Measurements from ENCODE around the gene COA3. TPM values are rescaled to one million over a fixed set of nuclear protein-coding genes. Genes with fewer than 3 reads are reported as not detected.
"Not testable (repeated sequence)": the region's sequence is repeated elsewhere in the genome, so short reads cannot be mapped to it uniquely, and the experiment has no call there.

The COA3 gene
- total RNA-seq, 1 donor from 2014 or later = 53.9 TPM

DNA sequence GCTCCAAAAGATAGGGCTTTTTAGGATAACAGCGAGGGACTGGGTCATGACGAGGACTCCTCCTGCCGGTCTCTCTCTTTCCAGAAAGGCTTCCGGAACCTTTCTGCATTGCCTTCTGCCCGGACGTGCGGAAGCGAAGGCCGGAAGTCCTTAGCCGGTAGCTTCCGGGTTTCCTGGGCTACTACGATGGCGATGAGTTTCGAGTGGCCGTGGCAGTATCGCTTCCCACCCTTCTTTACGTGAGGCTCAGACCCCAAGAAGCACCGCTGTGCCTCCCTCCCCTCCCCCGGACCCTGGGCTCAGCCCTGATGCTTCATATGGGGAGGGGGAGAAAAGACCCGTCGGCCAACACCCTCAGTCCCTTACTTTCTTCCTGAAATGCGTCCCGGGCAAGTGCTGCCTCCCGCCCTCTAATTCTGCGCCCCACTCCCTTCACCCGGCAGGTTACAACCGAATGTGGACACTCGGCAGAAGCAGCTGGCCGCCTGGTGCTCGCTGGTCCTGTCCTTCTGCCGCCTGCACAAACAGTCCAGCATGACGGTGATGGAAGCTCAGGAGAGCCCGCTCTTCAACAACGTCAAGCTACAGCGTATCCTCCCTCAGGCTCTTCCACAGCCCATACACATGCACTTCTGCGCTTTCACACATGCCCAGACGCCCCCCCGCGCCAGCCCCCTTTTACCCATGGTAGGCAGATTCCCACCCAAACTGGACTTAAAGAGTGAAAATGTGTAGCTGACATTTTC is 25.0 kb downstream of the COA3 start, which contains the start of gene VPS25:
TSS of gene VPS25 (plus strand) at position 160 of the 746 bp plus-strand sequence. CDS start at position 187, 27 bp downstream.
- Histone ChIP-seq H3K36me3 (peaks cover 35% of the 10 kb centered on the region), H3K27me3 (no peaks in the 10 kb centered on the region), H3K9me3 (no peaks in the 10 kb centered on the region), H3K4me3 (peak within 1 kb of the TSS; percentile 86), H3K27ac (peak within 1 kb of the TSS; percentile 84), H3K4me1 (peaks cover 14% of the 10 kb centered on the region)
- TF ChIP-seq, protein P1, sequence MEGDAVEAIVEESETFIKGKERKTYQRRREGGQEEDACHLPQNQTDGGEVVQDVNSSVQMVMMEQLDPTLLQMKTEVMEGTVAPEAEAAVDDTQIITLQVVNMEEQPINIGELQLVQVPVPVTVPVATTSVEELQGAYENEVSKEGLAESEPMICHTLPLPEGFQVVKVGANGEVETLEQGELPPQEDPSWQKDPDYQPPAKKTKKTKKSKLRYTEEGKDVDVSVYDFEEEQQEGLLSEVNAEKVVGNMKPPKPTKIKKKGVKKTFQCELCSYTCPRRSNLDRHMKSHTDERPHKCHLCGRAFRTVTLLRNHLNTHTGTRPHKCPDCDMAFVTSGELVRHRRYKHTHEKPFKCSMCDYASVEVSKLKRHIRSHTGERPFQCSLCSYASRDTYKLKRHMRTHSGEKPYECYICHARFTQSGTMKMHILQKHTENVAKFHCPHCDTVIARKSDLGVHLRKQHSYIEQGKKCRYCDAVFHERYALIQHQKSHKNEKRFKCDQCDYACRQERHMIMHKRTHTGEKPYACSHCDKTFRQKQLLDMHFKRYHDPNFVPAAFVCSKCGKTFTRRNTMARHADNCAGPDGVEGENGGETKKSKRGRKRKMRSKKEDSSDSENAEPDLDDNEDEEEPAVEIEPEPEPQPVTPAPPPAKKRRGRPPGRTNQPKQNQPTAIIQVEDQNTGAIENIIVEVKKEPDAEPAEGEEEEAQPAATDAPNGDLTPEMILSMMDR (IDR thresholded peaks at IDR 0.05) = no peak
- peak; percentile 96 for ATAC-seq
- peak; percentile 87 for DNase-seq
- intact Hi-C loops (cut with DNase I) = no loop called here

DNA sequence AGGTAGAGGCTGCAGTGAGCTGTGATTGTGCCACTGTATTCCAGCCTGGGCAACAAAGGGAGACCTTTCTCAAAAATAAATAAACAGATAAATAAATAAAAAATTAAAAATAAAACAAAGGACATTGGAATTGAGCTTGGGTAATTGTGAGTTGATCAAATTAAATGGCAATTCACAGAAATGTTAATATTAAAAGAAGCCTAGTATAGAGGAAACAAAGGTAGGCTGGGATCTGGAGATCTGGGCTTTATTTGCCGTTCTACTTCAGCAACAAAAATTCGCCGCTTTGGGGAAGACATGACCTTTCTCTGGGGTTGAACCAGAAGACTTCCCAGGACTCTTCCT is 25.6 kb downstream of the COA3 start:
- no peak for ATAC-seq
- H3K27me3 ChIP-seq = no peaks in the 10 kb centered on the region
- H3K36me3 ChIP-seq = peaks cover 30% of the 10 kb centered on the region
- H3K4me3 ChIP-seq = peak overlapping the region; percentile 86
- H3K27ac ChIP-seq = peak overlapping the region; percentile 84
- DNase-seq = no peak
- intact Hi-C loops (cut with DNase I) = no loop called here
- no peaks in the 10 kb centered on the region for H3K9me3 ChIP-seq
- TF ChIP-seq, protein P1 (IDR thresholded peaks at IDR 0.05) = no peak
- H3K4me1 ChIP-seq = peaks cover 14% of the 10 kb centered on the region

- H3K9me3 ChIP-seq; DNase-seq; H3K4me3 ChIP-seq; H3K27ac ChIP-seq; intact Hi-C loops (cut with DNase I); H3K27me3 ChIP-seq; ATAC-seq; H3K36me3 ChIP-seq: not testable (repeated sequence)
- peaks cover 14% of the 10 kb centered on the region for H3K4me1 ChIP-seq
Measured at GRCh38 chr17:42769964-42770363, 28.5 kb downstream of the COA3 start.

DNA sequence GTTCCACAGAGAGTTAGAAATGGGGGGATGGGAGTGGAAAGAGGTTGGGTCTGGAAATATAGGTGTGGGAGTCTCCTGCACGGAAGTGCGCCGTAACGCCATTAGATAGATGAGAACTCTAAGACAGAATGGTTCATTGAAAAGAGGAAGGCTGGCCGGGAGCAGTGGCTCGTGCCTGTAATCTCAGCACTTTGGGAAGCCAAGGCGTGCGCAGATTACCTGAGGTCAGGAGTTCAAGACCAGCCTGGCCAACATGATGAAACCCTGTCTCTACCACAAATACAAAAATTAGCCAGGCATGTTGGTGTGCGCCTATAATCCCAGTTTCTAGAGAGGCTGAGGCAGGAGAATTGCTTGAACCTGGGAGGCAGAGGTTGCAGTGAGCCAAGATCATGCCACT is 30.5 kb downstream of the COA3 start:
- intact Hi-C loops (cut with DNase I); DNase-seq; H3K27ac ChIP-seq; H3K36me3 ChIP-seq; H3K9me3 ChIP-seq; H3K4me3 ChIP-seq; H3K27me3 ChIP-seq; ATAC-seq; H3K4me1 ChIP-seq: not testable (repeated sequence)

DNA sequence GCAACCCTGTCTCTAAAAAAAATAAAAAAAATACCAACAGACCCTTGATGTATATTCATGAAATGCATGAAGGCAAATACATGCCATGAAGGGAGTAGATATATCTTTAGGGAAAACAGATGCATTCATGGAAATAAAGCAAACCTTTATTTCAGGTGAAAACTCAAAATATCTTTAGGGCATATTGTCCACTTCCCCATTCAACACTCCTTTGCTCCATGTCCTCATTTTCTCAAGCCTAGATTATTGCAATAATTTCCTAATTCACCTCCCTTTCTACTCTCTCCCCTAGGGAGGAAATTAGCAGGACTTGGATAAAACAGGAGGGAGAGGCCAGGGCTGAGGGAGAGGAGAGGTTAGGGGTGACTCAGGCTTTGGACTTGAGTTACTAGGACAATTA is 31.0 kb downstream of the COA3 start:
- Histone ChIP-seq H3K4me1 (peaks cover under 1% of the 10 kb centered on the region), H3K27ac (no peak overlapping the region), H3K36me3 (no peaks in the 10 kb centered on the region), H3K4me3 (no peak overlapping the region), H3K9me3 (no peaks in the 10 kb centered on the region), H3K27me3 (peaks cover 9% of the 10 kb centered on the region)
- intact Hi-C loops (cut with DNase I) = no loop called here
- DNase-seq (no peak), ATAC-seq (no peak)
- TF ChIP-seq, protein P1 (IDR thresholded peaks at IDR 0.05) = no peak

DNA sequence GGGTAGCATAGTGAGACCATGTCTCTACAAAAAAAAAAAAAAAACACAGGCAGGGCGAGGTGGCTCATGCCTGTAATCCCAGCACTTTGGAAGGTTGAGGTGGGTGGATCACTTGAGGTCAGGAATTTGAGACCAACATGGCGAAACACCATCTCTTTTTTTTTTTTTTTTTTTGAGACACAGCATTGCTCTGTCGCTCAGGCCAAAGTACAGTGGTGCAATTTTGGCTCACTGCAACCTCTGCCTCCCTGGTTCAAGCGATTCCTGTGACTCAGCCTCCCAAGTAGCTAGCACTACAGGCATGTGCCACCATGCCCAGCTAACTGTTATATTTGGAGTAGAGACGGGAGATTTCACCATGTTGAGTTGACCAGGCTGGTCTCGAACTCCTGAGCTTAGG is 32.4 kb downstream of the COA3 start:
- ATAC-seq (no peak), DNase-seq (no peak)
- no peaks in the 10 kb centered on the region for H3K9me3 ChIP-seq
- H3K4me3 ChIP-seq = no peak overlapping the region
- TF ChIP-seq, protein P1 (IDR thresholded peaks at IDR 0.05) = no peak
- intact Hi-C loops (cut with DNase I) = no loop called here
- H3K4me1 ChIP-seq = no peaks in the 10 kb centered on the region
- peaks cover 18% of the 10 kb centered on the region for H3K27me3 ChIP-seq
- no peaks in the 10 kb centered on the region for H3K36me3 ChIP-seq
- H3K27ac ChIP-seq = no peak overlapping the region
